ENCODE measurements around the gene PDCL3.

The PDCL3 gene

DNA sequence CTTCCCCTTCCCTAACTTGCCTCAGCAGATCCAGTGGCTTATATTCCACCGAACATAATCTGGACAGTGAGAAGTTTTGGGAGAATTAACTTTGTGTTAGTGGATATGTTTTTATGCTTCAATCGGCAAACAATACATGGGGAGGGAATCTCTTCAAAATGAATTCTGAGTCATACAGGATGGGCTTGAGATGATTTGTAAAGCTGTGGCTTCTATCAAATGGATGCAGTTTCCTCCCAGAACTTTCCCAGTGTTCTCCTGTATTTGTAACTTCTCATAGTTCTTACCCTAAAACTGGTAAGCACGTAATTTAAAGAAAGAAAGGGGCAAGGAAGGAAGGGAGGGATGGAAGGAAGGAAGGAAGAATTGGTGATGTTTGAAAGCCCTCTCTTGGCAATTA lies 36.8 kb downstream of the PDCL3 start:
- H3K9me3 ChIP-seq (replicated peaks; ENCODE audit: low read length): no peaks in the 10 kb centered on the region
- no peak overlapping the region for H3K4me2 ChIP-seq (ENCODE audit: low read length)
- peaks cover 6% of the 10 kb centered on the region for H3K4me1 ChIP-seq (ENCODE audit: control insufficient read depth, insufficient read depth, low read length)
- H3K36me3 ChIP-seq (ENCODE audit: insufficient read depth, low read length): no peaks in the 10 kb centered on the region
- H3K27me3 ChIP-seq (ENCODE audit: control insufficient read depth, insufficient read depth, low read length): peaks cover 10% of the 10 kb centered on the region
- no peak overlapping the region for H3K9ac ChIP-seq (ENCODE audit: low read depth, low read length)
- H3K4me3 ChIP-seq (ENCODE audit: low read length): no peak overlapping the region

DNA sequence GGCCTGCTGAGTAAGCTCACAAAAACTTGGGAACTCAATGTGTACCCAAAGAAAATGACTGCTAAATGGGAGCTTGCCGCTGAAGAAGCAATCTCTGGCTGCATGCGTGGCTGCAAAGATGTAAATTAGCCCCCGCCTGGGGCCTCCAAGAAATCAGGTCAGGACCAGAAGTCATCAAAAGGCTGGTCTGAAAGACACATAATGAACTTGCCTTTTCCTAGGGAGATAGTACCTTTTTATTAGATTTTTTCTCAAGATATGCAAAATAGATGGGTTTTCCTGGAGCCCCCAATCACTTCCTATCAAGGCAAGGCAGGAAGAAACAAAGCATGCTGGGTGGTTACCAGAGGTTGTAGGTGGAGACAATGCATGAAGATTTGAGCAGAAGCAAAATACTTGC lies 38.9 kb downstream of the PDCL3 start:
- no peaks in the 10 kb centered on the region for H3K9me3 ChIP-seq (replicated peaks; ENCODE audit: low read length)
- H3K9ac ChIP-seq (ENCODE audit: low read depth, low read length): no peak overlapping the region
- no peaks in the 10 kb centered on the region for H3K36me3 ChIP-seq (ENCODE audit: insufficient read depth, low read length)
- H3K4me3 ChIP-seq (ENCODE audit: low read length): no peak overlapping the region
- peaks cover 10% of the 10 kb centered on the region for H3K27me3 ChIP-seq (ENCODE audit: control insufficient read depth, insufficient read depth, low read length)
- no peak overlapping the region for H3K4me2 ChIP-seq (ENCODE audit: low read length)
- peaks cover 6% of the 10 kb centered on the region for H3K4me1 ChIP-seq (ENCODE audit: control insufficient read depth, insufficient read depth, low read length)

DNA sequence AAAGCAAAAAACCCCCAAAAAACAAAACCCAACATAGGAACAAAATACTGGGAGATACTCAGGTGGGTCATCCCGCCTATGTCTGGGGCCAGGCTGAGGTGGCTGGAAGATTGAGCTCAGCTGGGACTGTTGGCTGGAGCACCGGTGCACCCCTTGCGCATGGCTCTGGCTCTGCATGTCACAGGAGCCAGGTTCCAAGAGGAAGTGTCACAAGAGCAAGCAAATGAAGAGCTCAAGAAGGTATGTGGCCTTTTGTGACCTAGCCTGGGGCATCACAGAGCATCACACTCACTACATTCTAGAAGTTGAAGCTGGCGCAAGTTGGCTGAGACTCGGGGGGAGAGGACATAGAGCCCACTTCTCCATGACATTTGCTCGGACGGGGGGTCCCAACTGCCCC lies 40.6 kb downstream of the PDCL3 start:
- H3K9ac ChIP-seq (ENCODE audit: low read depth, low read length): no peak overlapping the region
- H3K4me3 ChIP-seq (ENCODE audit: low read length): no peak overlapping the region
- no peaks in the 10 kb centered on the region for H3K9me3 ChIP-seq (replicated peaks; ENCODE audit: low read length)
- no peaks in the 10 kb centered on the region for H3K36me3 ChIP-seq (ENCODE audit: insufficient read depth, low read length)
- peaks cover 9% of the 10 kb centered on the region for H3K27me3 ChIP-seq (ENCODE audit: control insufficient read depth, insufficient read depth, low read length)
- peaks cover 6% of the 10 kb centered on the region for H3K4me1 ChIP-seq (ENCODE audit: control insufficient read depth, insufficient read depth, low read length)
- H3K4me2 ChIP-seq (ENCODE audit: low read length): no peak overlapping the region

DNA sequence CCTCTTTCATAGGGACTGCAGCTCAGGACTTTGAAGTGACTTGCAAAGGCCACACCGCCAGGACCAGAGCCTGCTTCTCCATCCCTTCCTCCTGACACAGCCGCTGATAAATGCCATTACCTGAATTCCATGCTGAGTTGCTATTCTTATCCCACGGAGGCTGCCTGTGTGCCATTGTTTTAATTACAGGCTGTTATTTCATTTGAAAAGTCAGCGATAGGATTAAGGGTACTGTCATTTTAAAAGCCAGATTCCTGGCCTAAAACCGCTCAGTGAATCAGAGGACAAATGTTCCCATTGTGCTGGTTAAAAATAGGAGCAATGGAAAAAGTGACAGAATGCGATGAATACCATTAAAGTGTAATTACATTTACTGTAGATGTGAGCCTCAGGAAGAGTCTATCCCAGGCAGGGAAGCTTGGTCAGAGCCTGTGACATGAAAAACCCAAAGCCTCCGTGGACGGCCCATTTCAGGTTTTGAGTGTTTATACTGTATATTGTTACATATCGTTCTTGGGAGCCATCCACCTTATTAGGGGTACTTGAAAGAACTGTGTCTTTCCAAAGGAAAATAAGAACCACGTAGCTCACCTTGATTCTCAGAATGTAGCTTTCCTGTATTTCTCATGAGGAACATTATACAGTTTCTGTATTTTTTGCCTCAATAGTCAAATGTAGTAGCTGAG lies 41.3 kb downstream of the PDCL3 start:
- Histone ChIP-seq H3K9me3 (replicated peaks; ENCODE audit: low read length) (no peaks in the 10 kb centered on the region), H3K27me3 (ENCODE audit: control insufficient read depth, insufficient read depth, low read length) (peaks cover 2% of the 10 kb centered on the region), H3K9ac (ENCODE audit: low read depth, low read length) (no peak overlapping the region), H3K36me3 (ENCODE audit: insufficient read depth, low read length) (no peaks in the 10 kb centered on the region), H3K4me1 (ENCODE audit: control insufficient read depth, insufficient read depth, low read length) (peaks cover 6% of the 10 kb centered on the region), H3K4me2 (ENCODE audit: low read length) (no peak overlapping the region), H3K4me3 (ENCODE audit: low read length) (no peak overlapping the region)

DNA sequence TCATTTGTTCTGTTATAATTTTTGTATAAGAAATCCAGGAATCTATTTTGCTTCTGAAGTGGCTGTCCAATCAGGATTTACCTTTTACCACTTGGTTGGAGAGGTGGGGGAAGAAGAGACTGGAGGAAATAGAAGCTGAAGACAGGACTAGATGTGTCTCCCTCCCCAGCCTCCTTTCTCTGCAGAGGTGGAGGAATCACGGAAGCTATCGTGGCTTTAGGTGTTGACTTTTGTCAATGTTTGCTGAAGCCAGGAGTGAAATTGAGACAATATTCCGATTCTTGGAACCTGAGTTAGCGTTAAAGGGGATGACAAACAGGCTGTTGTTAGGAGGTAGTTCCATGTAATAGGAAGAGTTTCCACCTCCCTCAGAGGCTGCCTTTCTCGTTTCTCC lies 43.5 kb downstream of the PDCL3 start:
- H3K4me1 ChIP-seq (ENCODE audit: control insufficient read depth, insufficient read depth, low read length): peaks cover 16% of the 10 kb centered on the region
- H3K36me3 ChIP-seq (ENCODE audit: insufficient read depth, low read length): no peaks in the 10 kb centered on the region
- H3K4me3 ChIP-seq (ENCODE audit: low read length): no peak overlapping the region
- H3K4me2 ChIP-seq (ENCODE audit: low read length): no peak overlapping the region
- H3K9me3 ChIP-seq (replicated peaks; ENCODE audit: low read length): no peaks in the 10 kb centered on the region
- no peak overlapping the region for H3K9ac ChIP-seq (ENCODE audit: low read depth, low read length)
- no peaks in the 10 kb centered on the region for H3K27me3 ChIP-seq (ENCODE audit: control insufficient read depth, insufficient read depth, low read length)

DNA sequence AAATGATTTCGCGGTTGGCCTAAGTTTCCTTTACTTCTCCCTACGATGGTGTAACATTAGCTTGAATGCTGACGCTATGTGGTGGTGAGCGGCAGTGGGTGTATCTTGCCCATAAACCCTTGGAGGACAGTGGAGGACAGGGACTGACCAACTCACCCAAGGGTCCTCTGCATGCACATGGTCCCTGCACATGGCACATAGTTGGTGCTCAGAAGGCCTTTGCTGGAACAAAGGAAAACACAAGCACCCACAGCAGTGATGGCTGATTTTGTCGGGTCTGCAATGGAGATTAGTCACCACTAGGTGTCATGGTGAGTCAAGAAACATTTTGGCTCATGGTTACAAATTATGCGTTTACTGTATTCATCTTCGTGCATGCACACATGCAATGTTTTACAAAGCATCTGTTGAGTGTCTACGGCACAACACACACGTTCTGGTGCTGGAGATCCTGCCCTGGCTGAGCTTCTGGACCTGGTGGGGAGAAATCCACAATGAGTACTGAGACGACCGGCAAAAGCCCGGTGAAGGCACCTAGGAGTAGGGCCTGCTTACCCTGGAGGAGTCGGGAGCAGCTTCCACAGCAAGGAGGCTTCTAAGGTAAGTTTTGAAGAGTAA lies 44.0 kb downstream of the PDCL3 start:
- peaks cover 16% of the 10 kb centered on the region for H3K4me1 ChIP-seq (ENCODE audit: control insufficient read depth, insufficient read depth, low read length)
- H3K9me3 ChIP-seq (replicated peaks; ENCODE audit: low read length): no peaks in the 10 kb centered on the region
- H3K4me3 ChIP-seq (ENCODE audit: low read length): no peak overlapping the region
- no peak overlapping the region for H3K9ac ChIP-seq (ENCODE audit: low read depth, low read length)
- H3K27me3 ChIP-seq (ENCODE audit: control insufficient read depth, insufficient read depth, low read length): no peaks in the 10 kb centered on the region
- H3K4me2 ChIP-seq (ENCODE audit: low read length): no peak overlapping the region
- no peaks in the 10 kb centered on the region for H3K36me3 ChIP-seq (ENCODE audit: insufficient read depth, low read length)

DNA sequence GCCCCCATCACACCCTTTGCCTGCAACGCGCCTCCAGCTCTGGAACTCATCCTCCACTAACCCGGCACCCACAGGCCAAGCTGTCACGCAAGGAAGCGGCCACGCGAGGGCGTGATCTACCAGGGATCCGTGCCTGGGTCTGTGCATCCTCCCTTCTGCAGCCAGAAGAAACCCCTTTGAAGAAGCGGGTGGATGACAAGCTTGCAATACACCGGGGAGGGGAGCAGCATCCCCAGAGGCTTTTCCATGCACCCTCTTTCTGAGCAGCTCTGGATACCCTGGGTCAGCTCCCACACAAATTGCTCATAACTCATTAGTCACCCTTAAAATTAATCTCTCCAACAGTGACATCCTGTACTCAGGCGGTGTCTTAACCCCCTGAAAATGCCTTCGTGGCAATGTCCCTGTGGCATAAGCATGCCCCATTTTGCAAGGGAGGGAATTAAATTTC lies 47.6 kb downstream of the PDCL3 start:
- no peaks in the 10 kb centered on the region for H3K36me3 ChIP-seq (ENCODE audit: insufficient read depth, low read length)
- H3K9me3 ChIP-seq (replicated peaks; ENCODE audit: low read length): no peaks in the 10 kb centered on the region
- H3K9ac ChIP-seq (ENCODE audit: low read depth, low read length): no peak overlapping the region
- H3K4me3 ChIP-seq (ENCODE audit: low read length): no peak overlapping the region
- peaks cover 11% of the 10 kb centered on the region for H3K4me1 ChIP-seq (ENCODE audit: control insufficient read depth, insufficient read depth, low read length)
- H3K27me3 ChIP-seq (ENCODE audit: control insufficient read depth, insufficient read depth, low read length): peaks cover 10% of the 10 kb centered on the region
- H3K4me2 ChIP-seq (ENCODE audit: low read length): peak overlapping the region; percentile 53

DNA sequence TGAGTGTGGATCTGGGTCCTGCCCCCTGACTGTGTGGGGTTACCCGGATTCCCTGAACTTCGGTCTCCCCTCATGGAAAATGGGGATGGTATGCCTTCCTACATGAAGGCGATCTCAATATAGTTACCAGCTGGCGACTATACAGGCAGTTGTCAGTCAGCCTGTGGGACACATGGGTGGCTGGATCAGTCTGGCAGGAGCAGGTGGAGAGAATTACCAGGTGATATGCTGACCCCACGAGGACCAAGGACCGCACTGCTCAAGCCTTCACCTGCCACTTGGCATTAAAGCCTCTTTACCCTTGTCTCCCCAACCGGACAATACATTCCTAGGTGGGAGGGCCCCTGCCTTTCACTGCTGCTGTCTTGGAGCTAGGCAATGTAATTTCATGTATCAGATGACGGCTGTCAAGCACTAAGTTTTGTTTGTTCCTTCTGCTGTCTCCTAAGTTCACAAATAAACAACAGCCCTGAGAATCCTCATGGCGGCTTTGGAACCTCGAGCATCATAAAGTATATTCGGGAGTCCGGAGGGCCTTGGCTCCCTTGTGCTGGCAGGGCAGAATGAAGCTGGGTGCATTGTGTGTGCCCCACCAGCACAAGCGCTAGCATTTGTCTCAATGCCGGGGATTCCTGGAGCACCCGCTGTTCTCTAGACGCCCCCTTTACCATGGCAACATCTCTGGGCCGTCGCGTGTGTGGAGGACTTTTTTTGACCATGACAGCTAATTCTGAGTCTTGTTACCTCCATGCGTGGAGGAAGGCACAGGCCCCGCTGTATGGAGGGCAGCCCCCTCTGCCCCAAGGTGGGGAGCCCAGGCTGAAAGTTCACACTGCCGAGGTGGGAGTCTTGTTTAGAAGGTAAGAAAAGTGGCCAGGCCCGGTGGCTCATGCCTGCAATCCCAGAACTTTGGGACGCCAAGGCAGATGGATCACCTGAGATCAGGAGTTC lies 48.6 kb downstream of the PDCL3 start:
- Histone ChIP-seq H3K4me3 (ENCODE audit: low read length) (no peak overlapping the region), H3K9ac (ENCODE audit: low read depth, low read length) (no peak overlapping the region), H3K4me2 (ENCODE audit: low read length) (peak overlapping the region; percentile 53), H3K27me3 (ENCODE audit: control insufficient read depth, insufficient read depth, low read length) (peaks cover 15% of the 10 kb centered on the region), H3K9me3 (replicated peaks; ENCODE audit: low read length) (no peaks in the 10 kb centered on the region), H3K36me3 (ENCODE audit: insufficient read depth, low read length) (no peaks in the 10 kb centered on the region), H3K4me1 (ENCODE audit: control insufficient read depth, insufficient read depth, low read length) (peaks cover 11% of the 10 kb centered on the region)

DNA sequence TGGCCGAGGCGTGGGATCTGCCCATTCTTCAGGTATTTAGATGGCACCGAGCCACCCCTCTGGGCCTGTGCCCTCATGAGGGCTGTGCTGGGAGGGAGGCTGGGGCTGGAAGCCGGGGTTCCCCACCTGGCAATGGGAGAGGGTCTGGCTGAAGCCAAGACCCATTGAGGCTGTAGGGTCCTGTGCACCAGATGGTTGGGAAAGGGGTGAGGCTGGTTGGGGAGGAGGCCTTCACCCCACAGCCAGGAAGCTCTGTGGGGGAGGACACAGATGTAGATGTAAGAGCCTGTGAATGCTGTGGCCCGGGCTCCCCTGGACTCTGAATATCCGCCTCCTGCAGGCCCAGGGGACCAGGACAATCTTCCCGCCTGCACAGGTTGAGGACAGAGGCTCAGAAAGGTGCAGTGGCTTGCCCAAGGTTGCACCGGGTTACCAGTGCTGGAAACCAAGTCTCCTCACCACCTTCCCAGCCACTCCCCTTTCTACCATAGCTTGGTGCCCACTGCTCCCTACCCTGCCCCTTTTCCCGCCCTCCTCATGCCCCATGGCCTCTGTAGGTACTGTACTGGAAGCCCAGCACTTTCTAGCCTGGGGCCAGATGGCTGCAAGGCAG lies 49.7 kb downstream of the PDCL3 start:
- Histone ChIP-seq H3K4me3 (ENCODE audit: low read length) (no peak overlapping the region), H3K27me3 (ENCODE audit: control insufficient read depth, insufficient read depth, low read length) (peaks cover 22% of the 10 kb centered on the region), H3K4me1 (ENCODE audit: control insufficient read depth, insufficient read depth, low read length) (peaks cover 11% of the 10 kb centered on the region), H3K9me3 (replicated peaks; ENCODE audit: low read length) (no peaks in the 10 kb centered on the region), H3K9ac (ENCODE audit: low read depth, low read length) (no peak overlapping the region), H3K36me3 (ENCODE audit: insufficient read depth, low read length) (no peaks in the 10 kb centered on the region), H3K4me2 (ENCODE audit: low read length) (no peak overlapping the region)

DNA sequence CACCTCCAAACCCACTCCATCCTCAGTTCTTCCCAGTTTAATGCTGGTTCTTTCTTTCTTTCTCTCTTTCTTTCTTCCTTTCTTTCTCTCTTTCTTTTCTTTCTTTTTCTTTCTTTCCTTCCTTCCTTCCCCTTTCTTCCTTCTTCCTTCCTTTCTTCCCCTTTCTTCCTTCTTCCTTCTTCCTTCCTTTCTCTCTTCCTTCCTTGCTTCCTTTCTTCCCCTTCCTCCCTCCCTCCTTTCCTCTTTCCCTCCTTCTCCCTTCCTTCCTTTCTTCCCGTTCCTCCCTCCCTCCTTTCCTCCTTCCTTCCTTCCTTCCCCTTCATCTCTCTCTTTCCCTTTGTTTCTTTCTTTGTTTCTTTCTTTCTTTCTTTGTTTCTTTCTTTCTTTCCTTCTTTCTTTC lies 50.9 kb downstream of the PDCL3 start:
- H3K4me3 ChIP-seq (ENCODE audit: low read length): no peak overlapping the region
- peaks cover 22% of the 10 kb centered on the region for H3K27me3 ChIP-seq (ENCODE audit: control insufficient read depth, insufficient read depth, low read length)
- H3K4me1 ChIP-seq (ENCODE audit: control insufficient read depth, insufficient read depth, low read length): peaks cover 11% of the 10 kb centered on the region
- H3K4me2 ChIP-seq (ENCODE audit: low read length): no peak overlapping the region
- H3K36me3 ChIP-seq (ENCODE audit: insufficient read depth, low read length): no peaks in the 10 kb centered on the region
- no peak overlapping the region for H3K9ac ChIP-seq (ENCODE audit: low read depth, low read length)
- H3K9me3 ChIP-seq (replicated peaks; ENCODE audit: low read length): no peaks in the 10 kb centered on the region

DNA sequence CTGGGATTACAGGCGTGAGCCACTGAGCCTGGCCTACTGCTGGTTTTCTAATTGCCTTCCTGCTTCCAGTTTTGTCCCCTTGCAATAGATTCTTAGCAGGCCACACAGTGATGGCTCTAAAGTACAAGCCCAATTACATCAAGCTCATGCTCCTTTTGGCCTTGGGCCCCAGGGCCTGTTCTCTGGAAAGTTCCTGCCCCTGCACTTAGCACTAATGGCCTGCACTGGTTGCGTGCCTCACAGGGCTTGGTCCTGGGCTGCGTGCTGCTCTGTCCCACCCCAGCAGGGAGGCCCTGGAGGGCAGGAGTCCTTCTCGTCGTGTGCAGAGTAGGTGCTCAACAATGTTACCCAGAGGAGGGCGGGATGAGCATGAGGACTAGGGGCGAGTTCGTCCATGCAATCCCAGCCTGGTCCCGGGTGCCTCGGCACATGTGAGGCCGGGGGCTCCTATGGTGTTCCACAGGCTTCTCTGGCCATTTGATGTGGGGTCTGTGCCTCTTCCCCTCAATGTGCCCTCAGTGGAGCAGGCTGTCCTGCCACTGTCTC lies 51.7 kb downstream of the PDCL3 start:
- no peaks in the 10 kb centered on the region for H3K9me3 ChIP-seq (replicated peaks; ENCODE audit: low read length)

More for the DNA sequence above, 51.7 kb downstream of the PDCL3 start:
- Histone ChIP-seq H3K4me2 (ENCODE audit: low read length) (no peak overlapping the region), H3K4me1 (ENCODE audit: control insufficient read depth, insufficient read depth, low read length) (peaks cover 11% of the 10 kb centered on the region), H3K27me3 (ENCODE audit: control insufficient read depth, insufficient read depth, low read length) (peaks cover 22% of the 10 kb centered on the region), H3K36me3 (ENCODE audit: insufficient read depth, low read length) (no peaks in the 10 kb centered on the region), H3K4me3 (ENCODE audit: low read length) (no peak overlapping the region), H3K9ac (ENCODE audit: low read depth, low read length) (no peak overlapping the region)

Measured in skeletal muscle satellite cell (primary cell).